Prostate gland (tissue), 2 donors: Measurements from ENCODE around the gene TGFBR3L.

Experiments used
- POLR2A ChIP-seq: fragments of 450-650 bp; IDR thresholded peaks from one replicate; pipeline ENCODE4 v1.6.1; 2016; ENCODE audit warnings: antibody characterized with exemption, mild to moderate bottlenecking
- POLR2AphosphoS5 ChIP-seq: sonication (generic); formaldehyde crosslinking; IDR thresholded peaks from one replicate; pipeline ENCODE4 v1.6.1; 2017; ENCODE audit warnings: antibody characterized with exemption
- TF ChIP-seq, protein P1 (sequence below), 4 experiments: fragments of 200-600 bp in 2 of 4; fragments of 450-650 bp in 2 of 4; sonication (generic) in 2 of 4; IDR thresholded peaks; 1 replicate in 3 of 4; 2 replicates in 1 of 4; pipeline ENCODE4 v1.5.1; 2016 to 2019; ENCODE audit warnings: antibody characterized with exemption in 4 of 4, mild to moderate bottlenecking in 2 of 4, moderate library complexity in 2 of 4

DNA sequence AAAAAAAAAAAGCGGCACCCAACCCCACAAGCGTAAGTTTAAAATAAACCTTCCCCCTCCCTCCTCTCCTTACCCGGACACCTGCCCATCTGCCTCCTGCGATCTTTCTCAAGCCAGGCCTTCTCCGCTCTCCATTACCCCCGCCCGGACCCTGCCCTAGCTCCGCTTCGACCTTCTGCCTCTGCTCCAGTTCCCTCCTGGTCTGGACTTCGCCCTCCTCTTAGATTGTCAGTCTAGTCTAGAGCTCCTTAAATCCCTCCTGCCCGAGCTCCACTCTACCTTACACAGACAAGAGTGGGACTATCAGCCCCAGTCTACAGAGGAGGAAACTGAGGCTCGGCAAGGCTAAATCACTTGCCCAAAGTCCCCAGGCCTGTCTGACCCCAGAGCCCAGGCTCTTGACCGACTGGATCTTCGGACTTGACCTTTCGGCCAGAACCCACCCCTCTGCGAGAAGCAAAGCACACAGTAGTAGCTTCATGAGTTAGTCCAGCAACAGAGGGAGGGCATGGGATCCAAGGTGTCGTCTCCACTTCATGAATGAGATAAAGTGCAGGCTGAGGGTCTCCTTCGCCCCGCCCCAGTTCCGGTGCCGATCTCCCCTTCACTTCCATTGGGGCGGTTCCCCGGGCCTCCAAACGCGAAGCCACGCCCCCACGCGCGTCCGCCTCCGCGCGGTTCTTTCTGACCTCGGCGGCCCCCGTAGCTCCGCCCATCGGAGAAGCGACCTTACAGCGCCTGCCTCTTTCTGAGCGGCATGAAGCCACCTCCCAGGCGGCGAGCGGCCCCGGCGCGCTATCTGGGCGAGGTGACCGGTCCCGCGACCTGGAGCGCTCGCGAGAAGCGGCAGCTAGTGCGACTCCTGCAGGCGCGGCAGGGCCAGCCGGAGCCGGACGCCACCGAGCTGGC, 5.2 kb downstream of the TGFBR3L start, which contains the start of gene SNAPC2:
- TF ChIP-seq, protein P1, sequence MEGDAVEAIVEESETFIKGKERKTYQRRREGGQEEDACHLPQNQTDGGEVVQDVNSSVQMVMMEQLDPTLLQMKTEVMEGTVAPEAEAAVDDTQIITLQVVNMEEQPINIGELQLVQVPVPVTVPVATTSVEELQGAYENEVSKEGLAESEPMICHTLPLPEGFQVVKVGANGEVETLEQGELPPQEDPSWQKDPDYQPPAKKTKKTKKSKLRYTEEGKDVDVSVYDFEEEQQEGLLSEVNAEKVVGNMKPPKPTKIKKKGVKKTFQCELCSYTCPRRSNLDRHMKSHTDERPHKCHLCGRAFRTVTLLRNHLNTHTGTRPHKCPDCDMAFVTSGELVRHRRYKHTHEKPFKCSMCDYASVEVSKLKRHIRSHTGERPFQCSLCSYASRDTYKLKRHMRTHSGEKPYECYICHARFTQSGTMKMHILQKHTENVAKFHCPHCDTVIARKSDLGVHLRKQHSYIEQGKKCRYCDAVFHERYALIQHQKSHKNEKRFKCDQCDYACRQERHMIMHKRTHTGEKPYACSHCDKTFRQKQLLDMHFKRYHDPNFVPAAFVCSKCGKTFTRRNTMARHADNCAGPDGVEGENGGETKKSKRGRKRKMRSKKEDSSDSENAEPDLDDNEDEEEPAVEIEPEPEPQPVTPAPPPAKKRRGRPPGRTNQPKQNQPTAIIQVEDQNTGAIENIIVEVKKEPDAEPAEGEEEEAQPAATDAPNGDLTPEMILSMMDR (IDR thresholded peaks at IDR 0.05): peak in 3 of 4 experiments; percentile 6 to 43 (median 30)
- TF ChIP-seq POLR2A (peak; percentile 64), POLR2AphosphoS5 (peak; percentile 92)
